ENCODE results near the gene OSBPL9.

The OSBPL9 gene

DNA sequence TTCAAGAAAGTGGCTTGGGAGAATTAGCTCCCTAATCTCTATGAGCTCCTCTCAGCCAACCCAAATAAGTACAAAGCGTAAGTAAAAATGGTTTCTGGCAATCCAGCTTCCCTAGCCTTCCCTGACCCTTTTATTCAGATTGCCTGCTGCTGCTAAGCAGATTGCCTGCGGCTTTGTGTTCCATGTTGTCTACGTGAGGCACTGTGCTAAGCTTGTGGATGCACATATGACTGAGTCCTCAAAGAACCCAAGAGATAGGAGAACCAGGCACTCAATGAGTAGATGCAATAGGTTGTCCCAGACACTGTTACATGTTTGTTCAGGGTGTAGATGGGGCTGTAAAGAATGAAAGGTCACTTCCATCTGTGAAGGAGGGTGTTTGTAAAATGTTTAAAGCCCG is 6.3 kb upstream of the OSBPL9 start:
- FAIRE-seq, result no peak

DNA sequence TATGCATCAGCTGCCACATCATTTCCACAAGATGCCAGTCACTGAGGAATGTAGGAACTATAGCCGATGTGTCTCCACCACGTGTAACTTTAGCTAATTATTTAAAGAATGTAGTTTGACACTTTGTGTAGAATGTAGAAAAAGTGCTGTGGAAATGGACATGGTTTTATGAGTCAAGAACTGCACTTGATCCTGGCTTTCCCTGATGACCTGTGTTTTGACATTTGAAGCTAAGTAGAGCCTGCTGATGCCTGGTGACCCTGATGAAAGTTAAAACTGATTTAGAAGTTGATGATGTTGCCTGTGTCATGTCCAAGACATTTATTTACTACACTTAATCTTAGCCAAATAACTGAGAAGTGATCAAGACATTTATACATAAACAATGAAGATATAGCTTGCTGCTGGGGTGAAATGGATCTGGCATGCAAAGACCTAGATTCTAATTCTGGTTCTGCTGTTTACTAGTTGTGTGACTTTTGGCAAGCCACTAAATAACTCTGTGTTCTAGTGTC is 4.4 kb upstream of the OSBPL9 start:
- FAIRE-seq, result no peak

DNA sequence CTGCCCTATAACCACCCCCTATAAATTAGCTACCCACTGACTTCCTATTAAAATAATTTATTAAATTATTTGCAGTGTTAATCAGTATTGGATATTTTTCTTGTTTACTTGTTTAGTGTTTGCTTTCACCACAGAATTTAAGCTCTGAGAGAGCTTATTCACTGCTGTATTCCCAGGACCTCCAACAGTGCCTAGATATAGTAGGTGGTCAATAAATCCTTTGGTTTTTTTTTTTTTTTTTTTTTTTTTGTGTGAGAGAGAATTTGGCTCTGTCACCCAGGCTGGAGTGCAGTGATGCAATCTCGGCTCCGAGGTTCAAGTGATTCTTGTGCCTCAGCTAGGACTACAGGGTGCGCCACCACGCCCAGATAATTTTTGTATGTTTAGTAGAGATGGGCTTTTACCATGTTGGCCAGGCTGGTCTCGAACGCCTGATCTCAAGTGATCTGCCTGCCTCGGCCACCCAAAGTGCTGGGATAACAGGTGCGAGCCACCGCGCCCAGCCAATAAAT is 1.1 kb upstream of the OSBPL9 start:
- no peak for FAIRE-seq

DNA sequence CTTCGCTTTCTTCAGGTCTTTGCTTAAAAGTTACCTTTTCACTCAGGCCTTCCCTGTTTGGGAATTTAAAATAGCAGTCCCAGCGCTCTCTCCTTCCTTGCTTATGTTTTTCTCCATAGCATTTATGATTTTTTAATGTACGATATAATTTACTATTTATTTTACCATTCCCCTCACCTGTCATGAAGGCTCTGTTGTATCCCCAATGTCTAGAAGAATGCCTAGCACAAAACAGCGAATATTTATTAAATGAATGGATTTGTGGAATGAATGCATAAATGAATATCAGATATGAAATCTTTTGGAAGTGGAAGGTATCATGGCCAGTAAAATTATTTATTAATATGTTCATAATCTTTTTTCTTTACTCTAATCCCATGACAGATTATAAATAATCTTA is 402 bp upstream of the OSBPL9 start:
- no peak for FAIRE-seq

DNA sequence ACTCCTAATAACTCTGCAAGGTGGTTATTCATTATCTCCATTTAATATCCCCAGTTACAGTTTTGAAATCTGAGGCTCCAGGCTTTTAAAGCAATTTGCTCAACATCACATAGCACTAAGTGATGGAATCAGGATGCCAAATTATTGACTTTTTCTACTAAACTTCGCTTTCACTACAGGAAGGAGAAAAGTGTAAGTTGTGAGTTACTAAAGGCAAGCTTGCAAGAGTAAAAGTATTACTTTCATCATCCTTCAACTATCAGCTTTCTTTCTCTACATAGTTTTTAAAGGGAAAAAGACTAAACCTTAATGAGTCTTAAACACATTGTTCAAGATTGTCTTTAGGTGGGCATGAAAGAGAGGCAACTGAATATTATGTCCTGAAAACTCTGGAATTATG is 1.8 kb downstream of the OSBPL9 start:
- FAIRE-seq, result no peak

DNA sequence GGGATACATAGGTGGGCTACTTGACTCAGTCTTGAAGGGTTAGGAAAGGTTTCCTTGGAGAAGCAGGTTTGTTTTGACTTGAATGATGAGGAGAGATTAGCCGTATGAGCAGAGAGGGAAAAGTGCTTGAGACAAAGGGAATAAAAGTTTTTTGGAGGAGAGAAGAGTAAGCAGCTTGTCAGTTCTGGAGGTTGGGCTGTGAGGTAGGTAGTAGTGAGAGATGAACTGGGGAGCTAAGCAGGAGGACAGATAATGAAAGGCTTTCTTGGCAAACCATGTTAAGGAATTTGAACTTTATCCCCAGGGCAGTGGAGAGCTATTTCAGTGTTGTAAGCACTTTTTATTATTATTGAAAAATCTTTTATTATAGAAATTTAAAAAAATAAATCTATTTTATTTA is 3.6 kb downstream of the OSBPL9 start:
- FAIRE-seq, result no peak

DNA sequence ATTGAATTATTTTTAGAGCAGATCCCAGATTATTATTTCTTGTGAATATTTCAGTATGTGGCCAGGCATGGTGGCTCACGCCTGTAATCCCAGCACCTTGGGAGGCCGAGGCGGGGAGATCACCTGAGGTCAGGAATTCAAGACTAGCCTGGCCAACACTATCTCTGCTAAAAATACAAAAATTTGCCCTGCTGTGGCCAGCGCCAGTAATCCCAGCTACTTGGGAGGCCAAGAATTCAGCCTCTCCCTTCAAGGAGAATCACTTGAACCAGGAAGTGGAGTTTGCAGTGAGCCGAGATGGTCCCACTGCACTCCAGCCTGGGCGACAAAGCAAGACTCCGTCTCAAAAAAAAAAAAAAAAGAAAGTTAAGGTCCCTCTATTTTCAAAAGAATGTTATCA is 4.3 kb downstream of the OSBPL9 start:
- no peak for FAIRE-seq

DNA sequence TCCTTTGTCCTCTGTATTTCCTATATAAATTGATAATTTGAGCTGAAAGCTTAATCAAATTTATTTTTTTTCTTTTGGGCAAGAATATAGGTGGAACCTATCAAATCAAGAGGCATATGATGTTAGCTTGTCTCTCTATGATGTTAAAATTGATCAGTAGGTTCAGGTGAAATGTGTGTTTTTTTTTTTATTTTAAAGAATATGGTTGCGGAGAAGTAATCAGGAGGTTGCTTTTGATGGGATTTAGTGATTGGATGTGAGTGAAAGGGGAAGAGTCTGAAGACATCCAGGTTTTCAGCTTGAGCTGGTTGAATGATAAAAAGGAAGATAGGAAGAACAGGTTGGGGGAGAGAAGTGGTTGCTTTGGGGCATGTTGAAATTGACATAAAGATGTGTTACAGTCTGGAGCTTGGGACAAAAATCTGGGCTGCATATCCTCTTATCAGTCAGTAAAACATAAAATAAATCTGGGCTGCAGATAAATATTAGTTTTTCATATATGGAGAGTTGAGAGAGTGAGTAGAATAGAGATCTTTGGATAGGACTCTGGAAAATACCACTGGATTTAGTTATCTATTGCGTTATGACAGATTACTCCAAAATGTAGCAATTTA is 5.1 kb downstream of the OSBPL9 start:
- no peak for FAIRE-seq

DNA sequence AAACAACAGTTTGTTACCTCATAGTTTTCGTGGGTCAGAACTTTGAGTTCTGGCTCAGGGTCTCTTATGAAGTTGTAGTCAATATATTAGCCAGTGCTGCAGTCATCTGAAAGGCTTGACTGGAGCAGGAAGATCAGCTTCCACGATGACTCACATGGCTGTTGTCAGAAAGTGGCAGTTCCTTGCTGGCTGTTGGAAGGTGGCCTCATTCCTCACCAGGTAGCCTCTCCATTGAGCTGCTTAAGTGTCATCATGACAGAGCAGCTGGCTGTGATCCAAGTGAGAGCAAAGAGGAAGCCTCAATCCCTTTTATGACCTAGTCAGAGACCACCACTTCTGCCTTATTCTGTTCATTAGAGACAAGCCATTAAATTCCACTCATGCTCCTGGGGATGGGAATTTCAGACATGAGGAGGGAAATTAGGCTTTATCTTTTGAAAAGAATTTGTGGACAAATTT is 5.6 kb downstream of the OSBPL9 start:
- FAIRE-seq, result no peak

DNA sequence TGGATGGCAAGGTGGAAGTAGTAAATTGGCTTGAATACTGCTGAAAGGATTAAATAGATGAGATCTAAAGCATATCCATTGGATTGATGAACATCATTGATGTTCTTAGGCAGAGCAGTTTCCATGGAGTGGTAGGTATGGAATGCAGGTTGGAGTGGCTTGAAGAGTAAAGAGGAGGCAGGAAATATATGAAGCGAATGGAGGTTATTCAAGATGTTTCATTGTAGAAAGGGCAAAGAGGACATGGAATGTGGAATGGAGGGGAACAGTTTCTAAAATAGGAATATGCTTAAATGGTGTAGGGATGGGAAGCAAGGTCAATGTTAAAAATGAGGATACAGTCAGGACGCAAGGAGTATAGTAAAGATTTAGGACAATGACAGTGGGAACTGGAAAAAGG is 6.1 kb downstream of the OSBPL9 start:
- no peak for FAIRE-seq

DNA sequence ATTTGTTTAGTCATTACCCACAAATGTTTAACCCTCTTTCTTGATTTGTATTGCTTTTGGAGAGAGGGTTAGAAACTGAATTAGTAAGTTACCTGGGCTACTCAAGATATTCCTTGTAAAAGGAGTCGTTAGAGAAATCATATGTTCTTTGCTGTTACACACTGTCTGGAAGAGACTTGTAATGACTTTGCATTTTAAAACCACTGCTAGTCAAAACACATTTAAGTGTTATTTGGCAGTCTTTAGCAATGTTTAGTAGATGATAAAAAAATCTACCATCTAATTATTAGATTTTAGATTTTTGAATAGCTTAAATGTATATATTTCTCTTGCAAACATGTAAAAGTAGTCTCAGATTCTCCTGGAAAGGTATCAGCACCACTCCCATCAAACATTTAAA is 6.6 kb downstream of the OSBPL9 start:
- FAIRE-seq, result no peak

DNA sequence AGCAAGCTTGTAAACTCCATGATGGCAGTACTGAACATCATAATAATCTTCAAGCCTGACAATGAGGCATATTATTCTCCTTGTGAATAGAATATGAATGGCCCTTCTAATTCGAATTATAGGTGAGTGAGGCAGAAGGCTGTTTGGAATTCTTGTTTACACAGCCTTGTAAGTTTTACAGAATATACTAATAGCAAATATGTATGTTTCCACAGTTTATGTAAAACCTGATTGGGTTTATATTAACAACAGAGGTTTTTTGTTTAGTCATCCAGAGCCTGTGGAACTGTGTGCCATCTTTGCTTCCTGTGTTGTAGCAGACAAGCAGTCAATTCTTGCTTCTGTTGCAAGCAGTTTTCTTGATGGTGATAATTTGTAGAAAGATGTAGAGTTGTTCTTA is 8.0 kb downstream of the OSBPL9 start:
- no peak for FAIRE-seq

DNA sequence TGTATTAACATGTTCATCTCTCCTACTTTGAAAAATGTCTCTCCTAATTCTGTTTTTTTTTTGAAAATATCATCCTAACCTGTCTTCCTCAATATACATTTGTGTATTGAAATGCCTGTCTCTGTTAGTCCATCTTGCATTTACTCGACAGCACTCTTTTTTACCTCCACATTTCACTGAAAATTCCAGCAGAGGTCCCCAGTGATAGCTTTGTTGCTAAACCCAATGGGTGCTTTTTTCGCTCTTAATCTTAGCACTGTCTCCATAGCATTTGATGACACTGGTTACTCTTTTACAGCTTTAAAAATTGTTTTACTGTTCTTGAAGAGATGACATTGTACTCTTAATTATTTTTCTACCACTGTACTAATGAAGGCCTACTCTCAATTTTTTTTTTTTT is 10.8 kb downstream of the OSBPL9 start:
- FAIRE-seq, result no peak

DNA sequence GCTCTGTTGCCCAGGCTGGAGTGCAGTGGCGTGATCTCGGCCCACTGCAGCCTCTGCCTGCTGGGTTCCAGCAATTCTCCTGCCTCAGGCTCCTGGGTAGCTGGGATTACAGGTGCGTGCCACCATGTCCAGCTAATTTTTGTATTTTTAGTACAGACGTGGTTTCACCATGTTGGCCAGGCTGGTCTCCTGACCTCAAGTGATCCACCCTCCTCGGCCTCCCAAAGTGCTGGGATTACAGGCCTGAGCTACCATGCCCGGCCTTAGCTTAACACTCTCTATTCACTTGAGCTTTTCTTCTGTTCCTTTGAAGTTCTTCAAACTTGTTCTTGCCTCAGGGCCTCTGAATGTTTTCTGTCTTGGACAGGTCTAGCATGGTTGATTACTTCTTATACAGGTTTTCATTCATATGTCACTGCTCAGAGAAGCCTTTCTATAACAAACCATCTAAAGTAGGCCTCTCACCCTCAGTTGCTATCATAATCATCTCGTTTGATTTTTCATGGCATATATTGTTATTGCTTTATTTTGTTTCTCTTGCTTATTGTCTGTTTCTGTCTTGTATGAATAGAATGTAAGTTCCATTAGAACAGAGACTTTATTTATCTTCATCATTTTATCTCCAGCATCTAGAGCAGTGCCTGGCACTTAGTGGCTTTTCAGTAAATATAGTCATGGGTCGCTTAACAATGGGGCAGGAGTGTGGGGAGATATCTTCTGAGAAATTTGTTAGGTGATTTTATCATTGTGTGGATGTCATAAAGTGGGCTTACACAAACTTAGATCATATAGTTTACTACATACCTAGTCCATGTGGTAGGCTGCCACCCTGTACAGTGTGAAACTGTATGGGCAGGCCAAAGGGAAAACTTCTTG is 12.1 kb downstream of the OSBPL9 start:
- no peak for FAIRE-seq

DNA sequence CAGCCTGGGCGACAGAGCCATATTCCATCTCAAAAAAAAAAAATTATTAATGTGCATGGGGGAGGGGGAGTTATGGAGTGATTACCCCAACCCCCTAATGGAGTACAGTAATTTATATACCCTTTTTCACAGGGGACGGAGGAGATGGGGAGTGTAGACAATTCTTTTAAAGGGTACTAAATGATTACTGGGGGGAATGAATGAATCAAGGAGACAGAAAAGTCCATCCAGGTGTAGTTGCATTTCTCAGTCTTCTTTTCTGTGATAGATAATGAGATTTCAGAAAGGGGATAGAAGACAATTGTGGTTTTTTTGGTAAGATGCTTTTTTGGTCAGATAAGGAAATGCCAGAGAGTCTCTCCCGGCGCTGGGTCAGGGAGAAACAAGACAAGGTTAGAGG is 13.0 kb downstream of the OSBPL9 start:
- FAIRE-seq, result no peak

DNA sequence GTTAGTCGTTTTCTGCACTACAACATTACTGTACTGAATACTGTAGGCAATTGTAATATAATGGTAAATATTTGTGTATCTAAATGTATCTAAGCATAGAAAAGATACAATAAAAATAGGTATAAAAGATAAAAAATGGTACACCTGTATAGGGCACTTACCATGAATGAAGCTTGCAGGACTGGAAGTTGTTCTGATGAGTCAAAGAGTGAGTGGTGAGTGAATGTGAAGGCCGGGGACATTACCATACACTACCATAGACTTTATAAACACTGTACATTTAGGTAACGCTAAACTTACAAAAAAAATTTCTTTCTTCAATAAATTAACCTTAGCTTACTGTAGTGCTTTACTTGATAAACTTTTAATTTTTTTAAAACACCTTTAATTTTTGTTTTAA is 13.5 kb downstream of the OSBPL9 start:
- no peak for FAIRE-seq

DNA sequence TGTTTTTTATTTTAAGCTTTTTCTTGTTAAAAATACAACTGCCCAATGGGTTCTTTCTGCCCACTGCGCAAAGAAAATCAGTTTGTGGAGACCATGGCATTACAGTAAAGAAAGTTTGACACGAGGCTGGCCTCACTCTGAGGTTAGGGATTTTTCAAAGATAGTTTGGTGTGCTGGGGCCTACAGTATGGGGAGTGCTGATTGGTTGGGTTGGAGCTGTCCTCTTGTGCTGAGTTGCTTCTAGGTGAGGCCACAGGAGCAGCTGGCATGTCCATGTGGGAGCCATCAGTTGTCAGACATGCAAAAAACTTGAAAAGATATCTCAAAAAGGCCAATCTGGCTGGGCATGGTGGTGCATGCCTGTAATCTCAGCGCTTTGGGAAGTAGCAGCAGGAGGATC is 14.0 kb downstream of the OSBPL9 start:
- no peak for FAIRE-seq

DNA sequence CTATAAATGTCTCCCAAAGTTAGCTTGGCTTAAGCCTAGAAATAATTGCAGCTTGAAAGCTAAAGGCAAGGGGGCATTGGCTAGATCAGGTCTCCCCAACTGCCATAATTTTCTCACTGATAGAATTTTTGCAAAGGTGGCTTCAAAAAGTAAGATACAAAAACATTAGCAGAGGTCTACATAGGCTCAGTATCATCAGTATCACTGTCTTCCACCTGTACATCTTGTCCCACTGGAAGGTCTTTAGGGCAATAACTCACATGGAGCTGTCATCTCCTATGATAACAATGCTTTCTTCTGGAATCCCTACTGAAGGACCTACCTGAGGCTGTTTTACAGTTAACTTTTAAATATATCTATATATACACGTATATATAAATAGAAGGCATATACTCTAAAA is 14.9 kb downstream of the OSBPL9 start:
- no peak for FAIRE-seq

DNA sequence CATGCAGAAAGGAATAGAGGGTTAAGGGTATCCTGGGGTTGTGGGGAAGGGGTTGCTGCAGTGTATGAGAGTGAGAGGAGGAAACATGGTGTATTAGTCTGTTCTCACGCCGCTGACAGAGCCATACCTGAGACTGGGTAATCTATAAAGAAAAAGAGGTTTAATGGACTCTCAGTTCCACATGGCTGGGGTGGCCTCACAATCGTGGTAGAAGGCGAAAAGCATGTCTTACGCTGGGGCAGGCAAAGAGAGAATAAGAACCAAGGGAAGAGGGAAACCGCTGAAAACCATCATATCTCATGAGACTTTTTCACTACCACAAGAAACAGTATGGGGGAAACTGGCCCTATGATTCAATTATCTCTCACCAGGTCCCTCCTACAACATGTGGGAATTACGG is 17.7 kb downstream of the OSBPL9 start:
- FAIRE-seq, result no peak

DNA sequence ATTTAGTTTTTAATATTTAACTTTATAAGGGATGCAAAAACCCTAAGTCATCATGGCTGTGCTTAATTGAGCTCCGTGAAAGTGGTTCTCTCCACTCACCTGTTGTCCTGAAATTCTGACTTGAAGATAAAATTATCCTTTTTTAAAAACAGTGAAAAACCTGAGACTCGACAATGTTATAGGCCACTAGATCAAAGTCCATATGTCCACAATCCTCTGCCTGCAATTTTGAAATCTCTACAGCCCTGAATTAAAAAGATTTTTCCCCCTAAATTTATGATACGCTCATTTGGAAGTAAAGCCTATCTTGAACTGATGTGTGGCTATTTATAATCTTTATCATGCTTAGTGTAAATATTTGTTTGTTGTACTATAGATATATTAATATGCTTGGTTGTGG is 18.7 kb downstream of the OSBPL9 start:
- no peak for FAIRE-seq

DNA sequence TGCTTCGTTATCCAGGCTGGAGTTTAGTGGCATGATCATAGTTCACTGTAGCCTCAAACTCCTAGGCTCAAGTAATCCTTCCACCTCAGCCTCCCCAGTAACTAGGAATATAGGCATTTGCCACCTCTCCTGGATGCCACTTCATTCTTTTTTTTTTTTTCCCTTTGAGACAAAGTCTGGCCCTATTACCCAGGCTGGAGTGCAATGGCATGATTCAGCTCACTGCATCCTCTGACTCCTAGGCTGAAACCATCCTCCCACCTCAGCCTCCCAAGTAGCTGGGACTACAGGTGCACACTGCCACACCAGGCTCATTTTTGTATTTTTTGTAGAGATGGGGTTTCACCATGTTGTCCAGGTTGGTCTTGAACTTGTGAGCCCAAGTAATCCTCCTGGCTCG is 19.3 kb downstream of the OSBPL9 start:
- FAIRE-seq, result no peak

DNA sequence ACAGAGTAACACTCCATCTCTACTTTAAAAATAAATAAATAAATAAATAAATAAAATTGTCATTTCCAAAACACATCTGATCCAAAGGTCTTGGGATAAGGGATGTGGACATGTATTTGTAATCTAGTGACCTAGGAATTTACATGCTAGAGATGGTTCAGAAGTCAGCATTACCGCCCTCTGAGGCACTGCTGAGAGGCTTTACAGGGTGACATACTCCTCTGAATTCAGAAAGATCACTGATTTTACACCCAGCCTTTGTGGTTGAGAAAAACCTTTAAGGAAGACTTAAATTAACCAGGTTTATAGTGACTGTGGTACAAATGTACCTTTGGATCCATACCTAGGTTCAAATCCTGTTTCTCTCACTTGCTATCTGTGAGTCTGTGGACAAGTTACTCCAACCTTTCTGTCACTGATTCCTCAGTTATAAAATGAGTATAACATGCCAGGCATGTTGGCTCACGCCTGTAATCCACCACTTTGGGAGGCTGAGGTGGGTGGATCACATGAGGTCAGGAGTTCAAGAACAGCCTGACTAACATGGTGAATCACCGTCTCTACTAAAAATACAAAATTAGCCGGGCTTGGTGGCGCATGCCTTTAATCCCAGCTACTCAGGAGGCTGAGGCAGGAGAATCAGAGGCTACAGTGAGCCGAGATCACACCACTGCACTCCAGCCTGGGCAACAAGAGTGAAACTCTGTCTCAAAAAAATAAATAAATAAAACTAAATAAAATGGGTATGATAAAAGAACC is 20.1 kb downstream of the OSBPL9 start:
- no peak for FAIRE-seq

DNA sequence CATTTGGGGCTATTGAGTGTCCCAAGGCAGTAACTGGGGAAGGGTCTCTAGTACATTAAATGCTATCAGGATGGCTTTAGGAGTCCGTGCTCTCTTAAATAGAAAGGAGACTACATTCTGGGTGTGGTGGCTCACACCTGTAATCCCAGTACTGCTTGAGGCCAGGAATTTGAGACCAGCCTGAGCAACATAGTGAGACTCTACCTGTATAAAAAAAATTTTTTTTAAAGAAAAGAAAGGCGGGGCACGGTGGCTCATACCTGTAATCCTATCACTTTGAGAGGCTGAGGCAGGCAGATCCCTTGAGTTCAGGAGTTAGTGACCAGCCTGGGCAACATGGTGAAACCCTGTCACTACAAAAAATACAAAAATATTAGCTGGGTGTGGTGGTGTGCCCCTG is 21.5 kb downstream of the OSBPL9 start:
- FAIRE-seq, result no peak
